GM18520 (cell line): ENCODE measurements around the gene GNS.
"Not testable (repeated sequence)": the region's sequence is repeated elsewhere in the genome, so short reads cannot be mapped to it uniquely, and the experiment has no call there.

ENCODE experiments used
- ATAC-seq: cut with Tn5 transposase; IDR thresholded peaks from one replicate; pipeline ENCODE4 v1.9.1; 2021; ENCODE audit not compliant: unreplicated experiment

Gene GNS

GRCh38 chr12:64700532-64700931 lies 58.7 kb downstream of the GNS start:
- ATAC-seq = no peak

DNA sequence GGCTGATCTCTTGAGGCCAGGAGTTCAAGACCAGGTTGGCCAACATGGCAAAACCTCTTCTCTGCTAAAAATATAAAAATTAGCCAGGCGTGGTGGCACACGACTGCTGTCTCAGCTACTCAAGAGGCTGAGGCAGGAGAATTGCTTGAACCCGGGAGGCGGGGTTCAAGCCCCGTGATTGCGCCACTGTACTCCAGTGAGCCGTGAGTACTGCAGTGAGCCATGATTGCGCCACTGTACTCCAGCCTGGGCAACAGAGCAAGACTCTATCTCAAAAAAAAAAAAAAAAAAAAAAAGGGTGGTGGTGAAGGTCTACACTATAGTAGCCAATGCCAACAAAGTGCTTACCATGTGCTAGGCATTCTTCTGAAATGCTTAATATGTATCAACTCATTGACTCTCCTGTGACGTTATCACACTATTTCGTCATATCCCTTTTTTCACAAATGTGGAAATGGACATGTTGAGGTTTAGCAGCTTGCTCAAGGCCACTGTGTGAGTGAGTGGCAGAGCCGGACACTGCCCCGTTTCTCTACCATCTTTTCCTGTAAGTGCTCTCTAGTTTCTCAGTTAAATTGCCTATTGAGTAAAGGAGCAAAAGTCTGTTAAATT lies 59.6 kb downstream of the GNS start:
- no peak for ATAC-seq

DNA sequence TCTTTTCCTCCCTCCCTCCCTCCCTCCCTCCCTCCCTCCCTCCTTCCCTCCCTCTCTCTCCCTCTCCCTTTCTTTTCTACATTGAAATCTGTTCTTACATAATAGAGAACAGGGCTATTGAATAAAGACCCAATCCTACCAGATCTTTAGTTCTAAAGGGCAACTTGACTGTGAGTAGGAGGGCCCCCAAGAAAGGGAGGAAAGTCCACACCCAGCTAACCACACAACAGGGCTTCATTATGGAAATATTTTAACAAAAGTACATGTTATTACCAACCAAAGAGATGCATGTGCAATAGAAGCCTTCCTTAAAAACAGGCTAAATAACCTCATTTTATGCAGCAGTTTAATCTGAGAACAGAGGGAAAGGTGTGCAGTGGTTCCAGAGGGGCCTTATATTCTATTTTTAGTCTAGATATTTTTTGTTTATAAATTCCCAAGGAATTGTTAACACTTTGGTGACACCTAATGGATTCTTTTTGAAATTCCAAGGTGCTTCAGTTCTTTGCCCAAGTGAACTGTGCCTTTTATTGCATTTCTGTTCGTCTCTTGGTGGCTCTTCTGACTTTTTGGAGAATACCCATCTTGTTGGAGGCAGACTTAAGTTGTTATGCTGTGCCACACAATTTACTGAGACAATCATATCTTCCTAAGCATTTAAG lies 63.0 kb downstream of the GNS start:
- no peak for ATAC-seq

DNA sequence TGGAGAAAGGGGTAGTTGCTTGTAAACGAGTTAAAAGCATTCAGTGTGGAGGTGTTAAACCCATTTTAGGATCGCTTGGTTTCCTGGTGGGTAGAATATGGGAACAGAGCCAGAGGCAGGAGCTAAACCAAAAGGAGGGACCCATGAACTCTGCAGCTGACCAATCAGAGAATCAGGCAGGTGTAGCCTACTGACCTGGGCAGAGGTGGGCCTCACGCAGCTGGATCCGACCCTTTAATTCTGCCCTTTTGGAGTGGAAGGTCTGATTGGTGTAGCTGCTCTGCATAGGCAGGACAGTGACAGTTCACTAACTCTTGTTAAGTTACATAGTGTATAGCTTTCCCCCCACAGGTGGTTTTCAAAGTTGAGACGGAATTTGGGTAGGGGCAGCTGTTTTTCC lies 63.7 kb downstream of the GNS start:
- no peak for ATAC-seq

DNA sequence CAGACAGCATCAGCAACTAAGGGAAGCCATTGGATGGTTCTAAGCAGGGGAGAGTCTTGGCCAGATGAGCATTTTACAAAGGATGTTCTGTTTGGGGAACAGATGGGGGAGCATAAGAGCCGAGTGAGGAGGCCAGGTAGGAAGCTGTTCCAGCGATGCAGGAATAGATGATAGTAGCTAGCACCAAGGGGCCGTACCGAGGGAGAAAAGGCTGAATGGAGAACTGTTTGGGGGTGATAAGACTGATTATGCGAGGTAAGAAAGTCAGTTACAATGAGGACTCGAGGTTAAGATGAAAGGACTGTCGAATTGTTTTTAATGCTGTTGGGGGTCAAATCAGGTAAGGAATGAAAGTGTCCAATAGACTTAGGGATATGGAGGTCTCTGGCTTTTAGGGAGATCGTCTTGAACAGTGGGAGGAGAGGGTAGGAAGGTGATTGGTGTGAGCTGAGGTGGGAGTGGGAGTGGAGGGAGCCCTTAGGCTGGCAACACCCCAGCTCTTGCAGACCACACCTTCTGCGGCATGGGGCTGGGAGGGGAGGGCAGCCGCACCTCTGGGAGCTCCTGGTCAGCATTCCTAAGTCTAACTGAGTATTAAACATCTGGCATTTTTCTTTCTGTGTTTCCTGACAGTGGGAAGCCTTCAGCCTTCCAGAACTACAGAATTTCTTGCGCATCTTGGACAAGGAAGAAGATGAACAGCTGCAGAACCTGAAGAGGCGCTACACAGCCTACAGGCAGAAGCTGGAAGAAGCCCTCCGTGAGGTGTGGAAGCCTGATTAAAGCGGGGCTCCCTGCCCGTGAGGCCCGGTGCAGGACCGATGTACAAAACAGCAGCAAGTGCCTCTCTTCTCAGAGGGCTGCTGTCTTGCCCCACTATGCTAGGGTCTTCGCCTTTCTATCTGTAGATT lies 64.8 kb downstream of the GNS start:
- ATAC-seq = no peak

DNA sequence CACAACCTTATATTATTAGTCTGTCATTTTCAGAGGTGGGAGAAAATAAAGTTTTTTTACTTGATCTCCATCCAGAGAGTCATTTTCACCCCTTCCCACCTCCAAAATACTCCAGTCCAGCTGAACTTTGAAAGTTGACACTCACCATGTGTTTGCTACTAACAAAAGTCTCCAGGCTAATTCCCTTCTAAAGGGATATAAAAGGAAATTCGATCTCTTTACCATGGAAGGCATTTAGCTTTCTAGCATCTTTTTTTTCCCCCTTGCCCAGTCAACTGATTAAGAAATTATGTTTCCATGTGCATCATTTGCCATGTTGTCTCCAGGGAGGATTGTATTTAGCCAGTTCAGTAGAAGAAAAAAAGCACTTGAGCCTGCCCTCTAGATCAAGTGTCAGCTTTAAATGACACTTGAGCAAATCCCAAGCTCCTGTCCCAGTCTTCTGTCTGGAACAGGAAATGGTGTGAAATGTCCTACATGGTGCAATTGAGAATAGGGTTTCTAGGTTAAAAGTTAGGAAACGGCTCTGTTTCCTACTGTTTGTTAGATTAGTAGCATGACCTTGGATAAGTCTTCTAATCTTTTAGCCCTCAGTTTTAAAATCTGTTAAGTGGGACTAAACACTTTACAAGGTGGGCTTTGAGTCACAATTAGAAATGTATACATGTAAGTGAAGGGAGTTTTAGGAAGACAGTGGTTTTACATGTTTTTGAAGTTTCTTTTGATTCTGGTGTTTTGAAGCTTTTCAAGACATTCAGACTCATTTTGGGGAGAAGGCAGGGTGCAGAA lies 67.2 kb downstream of the GNS start:
- no peak for ATAC-seq

DNA sequence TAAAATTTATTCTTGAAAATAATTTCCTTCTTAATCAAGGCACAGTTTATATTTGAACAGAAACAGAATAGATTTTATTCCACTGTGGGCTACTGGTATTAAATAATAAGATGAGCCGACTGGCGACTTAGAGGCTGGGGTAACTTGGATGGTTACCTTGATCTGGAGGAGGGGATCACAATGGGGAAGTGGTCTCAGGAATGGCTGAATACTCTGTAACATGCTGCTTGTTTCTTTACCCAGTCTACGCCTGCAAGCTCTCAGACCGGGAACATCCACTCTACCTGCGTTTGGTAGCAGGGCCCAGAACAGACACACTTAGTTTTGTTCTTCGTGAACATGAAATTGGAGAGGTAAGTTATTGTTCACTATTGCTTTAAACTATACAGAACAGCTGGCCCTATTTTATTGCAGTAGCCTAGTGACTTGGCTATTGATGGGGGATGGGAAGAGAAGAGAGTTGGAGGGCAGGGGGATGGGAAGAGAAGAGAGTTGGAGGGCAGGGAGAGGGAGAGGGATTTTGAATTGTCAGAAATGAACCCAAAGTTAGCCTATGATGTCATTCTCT lies 67.9 kb downstream of the GNS start:
- ATAC-seq = no peak

DNA sequence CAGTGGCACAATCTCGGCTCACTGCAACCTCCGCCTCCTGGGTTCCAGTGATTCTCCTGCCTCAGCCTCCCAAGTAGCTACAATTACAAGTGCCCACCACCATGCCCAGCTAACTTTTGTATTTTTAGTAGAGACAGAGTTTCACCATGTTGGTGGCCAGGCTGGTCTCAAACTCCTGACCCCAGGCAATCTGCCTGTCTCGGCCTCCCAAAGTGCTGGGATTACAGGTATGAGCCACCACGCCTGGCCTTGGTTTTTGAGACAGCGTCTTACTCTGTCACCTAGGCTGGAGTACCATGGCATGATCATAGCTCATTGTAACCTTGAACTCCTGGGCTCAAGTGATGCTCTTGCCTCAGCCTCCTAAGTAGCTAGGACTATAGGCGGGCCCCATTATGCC lies 69.0 kb downstream of the GNS start:
- not testable (repeated sequence) for ATAC-seq

- ATAC-seq = no peak
These were observed 70.5 kb downstream of the GNS start for GRCh38 chr12:64688715-64689114.

DNA sequence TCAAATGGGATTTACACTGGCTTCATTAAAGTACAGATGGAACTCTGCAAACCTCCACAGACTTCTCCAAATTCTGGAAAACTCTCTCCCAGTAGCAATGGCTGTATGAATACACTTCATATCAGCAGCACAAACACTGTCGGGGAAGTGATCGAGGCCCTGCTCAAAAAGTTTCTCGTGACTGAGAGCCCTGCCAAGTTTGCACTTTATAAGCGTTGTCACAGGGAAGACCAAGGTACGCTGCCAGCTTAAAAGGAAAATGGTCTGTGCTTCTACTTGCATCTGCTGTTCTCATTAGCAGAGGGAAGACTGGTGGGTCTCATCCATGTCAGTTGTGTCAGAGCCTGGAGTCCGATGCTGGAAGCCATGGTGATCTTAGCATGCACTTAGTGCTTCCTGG lies 71.0 kb downstream of the GNS start:
- no peak for ATAC-seq

- no peak for ATAC-seq
These were observed 71.4 kb downstream of the GNS start for GRCh38 chr12:64687816-64688215.

- no peak for ATAC-seq
These were observed 73.6 kb downstream of the GNS start for GRCh38 chr12:64685605-64686004.

DNA sequence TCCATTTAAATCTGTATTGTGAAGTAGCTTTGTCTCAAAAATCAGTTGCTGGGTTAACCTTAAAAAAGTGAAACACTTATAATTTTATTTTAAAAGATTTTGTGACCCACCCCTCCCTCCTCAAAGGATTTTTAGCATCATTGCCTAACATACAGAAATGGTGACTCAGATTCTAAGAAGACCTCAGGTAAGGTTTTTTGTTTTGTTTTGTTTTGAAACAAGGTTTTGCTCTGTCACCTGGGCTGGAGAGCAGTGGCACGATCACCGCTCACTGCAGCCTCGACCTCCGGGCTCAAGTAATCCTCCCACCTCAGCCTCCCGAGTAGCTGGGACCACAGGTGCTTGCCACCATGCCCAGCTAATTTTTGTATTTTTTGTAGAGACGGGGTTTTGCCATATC lies 74.2 kb downstream of the GNS start:
- ATAC-seq = no peak

DNA sequence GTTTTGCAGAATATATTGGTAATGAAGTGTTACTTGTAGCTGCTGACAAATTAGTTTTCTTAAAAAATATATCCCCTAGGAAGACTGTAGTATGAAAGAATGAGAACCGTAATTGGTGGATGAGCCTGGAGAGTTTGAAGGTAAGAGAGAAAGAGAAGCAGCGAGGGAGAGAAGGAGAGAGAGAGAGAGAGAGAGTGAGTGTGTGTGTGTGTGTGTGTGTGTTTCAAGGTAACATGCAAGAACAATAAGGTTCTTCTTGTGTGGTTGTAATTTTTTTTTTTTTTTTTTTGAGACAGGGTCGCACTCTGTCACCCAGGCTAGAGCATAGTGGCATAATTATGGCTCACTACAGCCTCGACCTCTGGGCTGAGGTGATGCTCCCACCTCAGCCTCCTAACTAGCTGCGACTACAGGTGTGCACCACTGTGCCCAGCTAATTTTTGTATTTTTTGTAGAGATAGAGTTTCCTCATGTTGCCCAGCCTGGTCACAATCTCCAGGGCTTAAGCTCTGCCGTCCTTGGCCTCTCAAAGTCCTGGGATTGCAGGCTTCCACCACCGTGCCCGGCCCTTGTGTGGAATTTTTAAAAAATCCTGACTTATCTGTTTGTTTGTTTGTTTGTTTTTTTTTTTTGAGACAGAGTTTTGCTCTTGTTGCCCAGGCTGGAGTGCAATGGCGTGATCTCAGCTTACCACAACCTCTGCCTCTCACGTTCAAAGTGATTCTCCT lies 75.2 kb downstream of the GNS start:
- no peak for ATAC-seq

- no peak for ATAC-seq
These were observed 76.5 kb downstream of the GNS start for GRCh38 chr12:64682572-64683277.

- ATAC-seq = no peak
These were observed 77.8 kb downstream of the GNS start for GRCh38 chr12:64681200-64682052.

DNA sequence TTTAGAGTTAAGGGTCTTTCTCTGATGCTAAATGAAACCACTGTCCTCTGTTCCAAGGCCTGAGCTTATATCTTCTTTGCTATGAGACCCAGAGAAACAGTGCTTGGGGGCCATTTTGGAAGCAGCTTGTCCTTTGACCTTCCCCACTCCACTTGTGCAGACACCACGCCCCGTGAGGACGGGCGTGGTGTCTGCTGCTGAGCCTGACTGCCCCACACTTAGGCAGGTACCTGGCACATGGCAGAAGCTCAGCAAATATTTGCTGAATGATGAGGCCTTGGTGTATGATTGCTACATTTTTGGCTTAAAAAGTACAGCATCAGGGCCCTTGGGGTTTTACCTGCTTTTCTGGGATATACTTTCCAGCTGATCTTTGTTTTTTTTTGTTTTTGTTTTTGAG lies 79.0 kb downstream of the GNS start:
- ATAC-seq = no peak

DNA sequence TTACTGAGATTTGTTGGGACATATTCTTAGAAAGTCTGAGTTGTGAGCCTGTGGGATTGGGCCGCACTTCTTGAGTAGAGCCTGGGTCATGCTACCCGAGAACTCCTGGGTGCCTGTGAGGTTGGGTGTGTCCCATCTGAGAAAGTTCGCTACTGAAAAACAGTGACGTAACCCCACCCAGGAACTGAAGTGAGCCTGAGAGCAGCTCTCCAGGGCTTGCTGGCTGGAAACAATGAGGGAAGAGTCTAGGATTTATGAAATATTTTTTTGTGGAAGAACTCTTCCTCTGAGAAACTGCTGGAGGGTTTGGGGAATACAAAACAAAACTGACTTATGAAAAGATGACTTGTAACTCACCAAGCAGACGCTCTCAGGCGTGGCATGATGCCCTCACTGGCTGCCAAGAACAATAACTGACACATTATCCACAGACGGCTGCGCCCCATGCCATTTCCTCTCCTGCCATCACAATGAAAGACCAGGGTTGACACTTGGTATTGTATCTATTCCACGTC lies 79.7 kb downstream of the GNS start:
- no peak for ATAC-seq

DNA sequence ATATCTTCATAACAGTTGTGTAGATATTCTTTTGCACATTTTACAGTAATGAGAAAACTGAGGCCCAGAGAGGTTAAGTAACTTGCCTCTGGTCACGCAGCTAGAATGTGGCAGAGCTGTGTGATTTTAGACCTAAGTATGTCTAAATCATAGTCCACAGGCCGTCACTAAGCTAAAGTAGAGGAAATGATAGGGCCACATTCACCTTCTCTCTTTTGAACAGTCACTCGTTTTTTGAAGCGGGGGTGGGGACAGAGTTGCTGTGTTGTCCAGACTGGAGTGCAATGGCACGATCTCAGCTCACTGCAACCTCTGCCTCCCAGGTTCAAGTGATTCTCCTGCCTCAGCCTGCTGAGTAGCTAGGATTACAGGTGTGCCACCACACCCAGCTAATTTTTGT lies 80.4 kb downstream of the GNS start:
- no peak for ATAC-seq
